Upper lobe of left lung (tissue), 4 donors: ENCODE measurements around the gene SRPRA.

Experiments used
- POLR2A ChIP-seq, 4 donors: fragments of 450-650 bp; IDR thresholded peaks; one replicate each; pipeline ENCODE4 v1.5.1; 2016 to 2017; ENCODE audit warnings: antibody characterized with exemption in 4 of 4, mild to moderate bottlenecking in 2 of 4
- POLR2AphosphoS5 ChIP-seq, 2 donors: sonication (generic); formaldehyde crosslinking; IDR thresholded peaks; one replicate each; pipeline ENCODE4 v1.5.1; 2017; ENCODE audit warnings: antibody characterized with exemption in 2 of 2

DNA sequence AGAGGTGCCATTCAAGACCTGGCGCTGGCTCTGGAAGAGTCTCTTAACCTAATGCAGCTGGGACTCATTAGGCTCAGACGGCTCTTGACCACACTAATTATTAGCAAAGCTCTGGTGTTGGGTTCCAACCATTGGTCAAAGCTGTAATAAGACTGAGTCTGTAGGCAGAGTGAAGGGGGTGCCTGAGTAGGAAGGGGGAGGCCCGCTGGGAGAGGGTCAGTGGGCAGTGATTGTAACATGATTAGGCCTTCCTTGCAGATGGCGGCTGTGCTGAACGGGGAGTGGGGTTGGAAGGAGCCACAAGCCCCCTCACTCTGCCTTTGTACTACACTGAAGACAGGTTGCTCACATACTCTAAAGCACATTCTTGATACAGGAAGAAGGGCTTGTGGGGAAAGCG, 5.2 kb downstream of the SRPRA start:
- no peak for TF ChIP-seq POLR2A (IDR thresholded peaks at IDR 0.05)
- no peak for TF ChIP-seq POLR2AphosphoS5 (IDR thresholded peaks at IDR 0.05)
